Right cardiac atrium (tissue), 5 donors: ENCODE data around the gene FAM111B. TPM values are rescaled to one million over a fixed set of nuclear protein-coding genes. Genes with fewer than 3 reads are reported as not detected.
A peak's percentile ranks its signal among the peaks of the same experiment; 100 is the strongest.
"Not testable (repeated sequence)": the region's sequence is repeated elsewhere in the genome, so short reads cannot be mapped to it uniquely, and the experiment has no call there.

ENCODE experiments used
- ATAC-seq, 2 donors: fragments of 200-7000 bp; cut with Tn5 transposase; one replicate each; pipeline versions ENCODE4 v1.8.0 to v1.9.1; 2020; ENCODE audit warnings: moderate library complexity in 2 of 2, mild to moderate bottlenecking in 1 of 2
- DNase-seq, 3 donors: peaks; one replicate each; pipeline ENCODE4 v3.0.0-alpha.2; 2020
- H3K27ac ChIP-seq: one replicate; pipeline ENCODE4 v1.5.1; 2013; ENCODE audit warnings: mild to moderate bottlenecking, low read length, control low read depth, moderate library complexity
- H3K27me3 ChIP-seq: one replicate; pipeline ENCODE4 v1.6.1; 2013; ENCODE audit not compliant: control insufficient read depth, insufficient read depth
- H3K4me1 ChIP-seq: one replicate; pipeline ENCODE4 v1.6.1; 2013; ENCODE audit warnings: low read length; ENCODE audit not compliant: control insufficient read depth, insufficient read depth
- H3K4me3 ChIP-seq: one replicate; pipeline ENCODE4 v1.5.1; 2013; ENCODE audit warnings: low read length, control low read depth
- H3K9me3 ChIP-seq: one replicate; pipeline ENCODE4 v1.6.1; 2013; ENCODE audit warnings: low read length; ENCODE audit not compliant: control insufficient read depth
- WGBS: extraction: QIAGEN DNeasy Blood & Tissue Kit; methylation state at CpG from one replicate; pipeline ENCODE4 v1.1.7; 2013; 5-methylcytosine and 5-hydroxymethylcytosine counted together
- intact Hi-C, 4 donors: fragments of 100-400 bp; cut with DNase I; formaldehyde crosslinking; loops; one replicate each; pipeline versions ENCODE4 v1.11.0 to v1.14.0; 2022 to 2023
- long read RNA-seq, 4 donors: library from polyadenylated mRNA; unstranded; transcript quantifications; one replicate each; pipeline ENCODE4 v2.0.0, GENCODE V29; 2020 to 2021
- polyA plus RNA-seq: library from polyadenylated mRNA; stranded (reverse); fragments of 200-250 nt; gene quantifications from one replicate; pipeline ENCODE4 v1.2.3, GENCODE V29; 2013
- total RNA-seq, 4 donors: library from RNA; stranded (reverse); fragmentation: NEBNext Ultra II Directional; extraction: Animal tissue kit (Norgen Biotek cat#: 25700); gene quantifications; one replicate each; pipeline ENCODE4 v1.2.1, GENCODE V29; 2021
- donor health status: healthy with polysubstance abuse.
- donor health status: DM: no; HTN: yes; CAD: no.
- donor health status: DM: no; HTN: no; CAD: no.
- donor health status: DM: no; HTN: yes; CAD: no; lungs with severe emphysema.
- donor health status: DM: yes; HTN: yes; CAD: no.

FAM111B gene, protein sequence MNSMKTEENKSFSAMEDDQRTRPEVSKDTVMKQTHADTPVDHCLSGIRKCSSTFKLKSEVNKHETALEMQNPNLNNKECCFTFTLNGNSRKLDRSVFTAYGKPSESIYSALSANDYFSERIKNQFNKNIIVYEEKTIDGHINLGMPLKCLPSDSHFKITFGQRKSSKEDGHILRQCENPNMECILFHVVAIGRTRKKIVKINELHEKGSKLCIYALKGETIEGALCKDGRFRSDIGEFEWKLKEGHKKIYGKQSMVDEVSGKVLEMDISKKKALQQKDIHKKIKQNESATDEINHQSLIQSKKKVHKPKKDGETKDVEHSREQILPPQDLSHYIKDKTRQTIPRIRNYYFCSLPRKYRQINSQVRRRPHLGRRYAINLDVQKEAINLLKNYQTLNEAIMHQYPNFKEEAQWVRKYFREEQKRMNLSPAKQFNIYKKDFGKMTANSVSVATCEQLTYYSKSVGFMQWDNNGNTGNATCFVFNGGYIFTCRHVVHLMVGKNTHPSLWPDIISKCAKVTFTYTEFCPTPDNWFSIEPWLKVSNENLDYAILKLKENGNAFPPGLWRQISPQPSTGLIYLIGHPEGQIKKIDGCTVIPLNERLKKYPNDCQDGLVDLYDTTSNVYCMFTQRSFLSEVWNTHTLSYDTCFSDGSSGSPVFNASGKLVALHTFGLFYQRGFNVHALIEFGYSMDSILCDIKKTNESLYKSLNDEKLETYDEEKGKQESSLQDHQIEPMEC
- total RNA-seq: 1 to 10 TPM in 1 of 4 donors, under 1 TPM in 2, not detected in 1; 0.17 to 2.5 (median 0.91) TPM
- 0.05 TPM for polyA plus RNA-seq
- long read RNA-seq, donor 1: 0 reads
- long read RNA-seq, donor 2: 0 reads
- long read RNA-seq, donor 3: 0 reads
- long read RNA-seq, donor 4: 0 reads

DNA sequence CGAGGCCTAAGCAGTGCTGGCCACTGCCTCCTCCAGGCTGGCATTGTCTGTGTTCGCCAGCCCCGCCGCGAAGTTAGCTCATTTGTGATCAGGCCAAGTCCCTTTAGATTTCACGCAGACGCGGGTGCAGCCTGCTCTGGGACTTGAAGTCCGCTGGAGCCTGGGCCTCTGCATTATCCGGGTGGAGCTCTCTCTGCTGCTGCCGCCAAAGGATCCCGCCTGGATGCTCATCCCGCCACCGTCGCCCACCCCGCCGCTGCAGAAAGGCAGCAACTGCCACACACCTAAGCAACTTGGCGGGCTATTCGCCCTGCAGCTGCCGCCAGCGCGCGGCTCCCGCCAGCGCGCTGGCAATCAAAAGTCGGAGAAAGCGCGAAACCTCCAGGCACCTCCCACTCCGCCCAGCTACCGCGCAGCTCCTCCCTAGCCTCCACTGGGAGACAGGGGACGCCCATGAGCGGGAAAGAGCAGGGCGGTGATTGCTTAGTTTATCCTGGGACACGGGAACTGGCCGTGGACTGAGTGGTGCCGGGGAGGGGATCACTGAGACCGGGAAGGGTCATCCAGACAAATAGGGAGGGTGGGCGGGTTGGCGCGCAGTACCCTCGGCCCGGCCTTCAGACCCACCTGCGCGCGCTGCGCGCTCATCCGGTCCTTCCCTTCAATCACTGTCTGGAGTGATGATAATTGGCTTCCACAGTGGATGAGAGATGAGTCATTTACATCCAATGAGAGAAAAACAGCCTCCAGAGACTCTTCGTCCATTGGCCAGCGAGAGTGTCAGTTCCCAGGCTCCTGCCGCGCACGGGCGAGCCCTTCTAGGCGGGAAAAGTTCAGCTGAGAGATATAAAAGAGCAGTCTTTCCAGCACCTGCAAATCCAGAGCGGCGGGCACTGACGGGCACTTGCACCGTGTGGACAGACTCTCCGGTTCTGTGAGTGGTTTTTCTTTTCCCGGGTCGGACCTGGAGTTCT, at the start of gene FAM111B:
Gene FAM111B (plus strand): TSS at position 875 of the 974 bp plus-strand sequence. CDS start 2,389 bp downstream, outside the sequence.
- H3K27ac ChIP-seq: no peak within 1 kb of the TSS
- ATAC-seq (peak; percentile 96 to 99), DNase-seq (peak; percentile 84 to 91 (median 88))
- no peaks in the 10 kb centered on the region for H3K9me3 ChIP-seq
- peak within 1 kb of the TSS; percentile 76 for H3K4me3 ChIP-seq
- H3K27me3 ChIP-seq: no peaks in the 10 kb centered on the region
- intact Hi-C loops: no loop called here
- H3K4me1 ChIP-seq: no peaks in the 10 kb centered on the region
- WGBS: under 1% methylated on average over 64 of the region's 64 CpGs

DNA sequence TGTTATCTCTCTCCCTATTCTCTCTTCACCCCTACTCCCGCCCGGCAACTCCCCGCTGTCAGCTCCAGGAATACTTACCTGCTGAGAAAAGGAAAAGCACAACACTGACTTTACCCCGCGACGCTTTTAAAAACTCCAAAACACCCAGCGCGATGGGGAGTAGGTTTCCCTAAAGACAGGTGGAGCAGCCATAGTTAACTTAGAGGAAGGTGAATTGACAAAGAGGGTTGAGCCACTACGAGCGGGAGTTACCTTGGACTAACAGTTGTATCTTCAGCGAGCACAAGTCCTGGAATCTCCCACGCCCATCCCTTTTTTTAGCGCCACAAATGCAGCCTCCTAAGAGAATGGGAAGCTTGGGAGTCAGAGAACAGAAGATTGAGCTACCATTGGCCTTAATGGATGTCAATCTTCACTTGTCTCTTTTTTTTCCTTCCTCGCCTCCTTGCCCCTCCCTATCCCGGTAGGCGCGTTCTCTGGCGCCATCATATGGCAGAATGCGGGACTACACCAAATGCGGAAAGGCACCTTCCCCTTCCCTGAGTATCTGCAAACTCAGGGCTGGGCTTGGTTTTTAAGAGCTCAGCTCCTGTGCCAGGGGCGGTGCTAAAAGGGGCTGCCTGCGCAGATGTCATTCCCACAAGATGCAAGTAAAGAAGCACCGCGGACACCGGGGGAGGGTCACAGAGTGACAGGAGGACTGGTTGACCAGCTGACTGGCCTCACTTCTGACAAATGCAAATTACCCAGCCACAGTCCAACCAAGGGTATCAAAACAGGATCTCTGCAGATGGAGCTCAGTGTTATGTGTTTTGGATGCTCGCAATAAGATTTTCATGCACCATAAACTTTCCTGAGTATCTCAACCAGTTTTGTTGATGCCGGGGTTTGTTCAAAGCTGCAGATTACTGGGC, 48.7 kb upstream of the FAM111B start:
- H3K4me3 ChIP-seq, intact Hi-C loops, H3K9me3 ChIP-seq, H3K27ac ChIP-seq, H3K4me1 ChIP-seq, H3K27me3 ChIP-seq: not testable (repeated sequence)
- DNase-seq (peak; percentile 41 to 77 (median 76)), ATAC-seq (peak; percentile 78 to 93)
- WGBS: 8% methylated on average over 27 of the region's 27 CpGs

DNA sequence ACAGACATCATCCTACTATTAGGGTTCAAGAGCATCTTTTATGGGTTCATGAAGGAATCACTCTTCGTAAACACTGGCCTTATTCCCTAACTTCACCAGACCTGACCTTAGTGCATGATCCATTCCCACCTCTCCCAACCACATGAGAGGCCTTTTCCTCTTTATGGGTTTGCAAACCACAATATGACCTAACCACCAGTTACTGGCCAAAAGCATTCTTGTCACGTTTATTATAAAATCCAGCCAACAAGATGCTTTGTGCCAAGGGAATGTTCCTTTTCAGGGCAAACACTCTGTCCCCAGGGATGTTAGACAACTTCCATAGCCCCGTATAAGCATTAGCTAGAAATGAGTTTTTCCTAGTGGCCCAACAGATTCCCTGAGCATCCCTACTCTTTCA, 46.9 kb upstream of the FAM111B start:
- H3K27ac ChIP-seq, H3K27me3 ChIP-seq, H3K4me3 ChIP-seq, ATAC-seq, DNase-seq, intact Hi-C loops, H3K4me1 ChIP-seq, H3K9me3 ChIP-seq: not testable (repeated sequence)
- 51% methylated on average over 3 of the region's 3 CpGs for WGBS

- Histone ChIP-seq H3K27me3 (no peaks in the 10 kb centered on the region), H3K9me3 (no peaks in the 10 kb centered on the region), H3K4me3 (no peak overlapping the region), H3K27ac (no peak overlapping the region), H3K4me1 (no peaks in the 10 kb centered on the region)
- intact Hi-C loops: no loop called here
- WGBS: 36% methylated on average over 56 of the region's 56 CpGs
- no peak for ATAC-seq
- peak in 1 of 3 donors; percentile 55 for DNase-seq
Observed at GRCh38 chr11:59062602-59063529, 44.2 kb upstream of the FAM111B start.

DNA sequence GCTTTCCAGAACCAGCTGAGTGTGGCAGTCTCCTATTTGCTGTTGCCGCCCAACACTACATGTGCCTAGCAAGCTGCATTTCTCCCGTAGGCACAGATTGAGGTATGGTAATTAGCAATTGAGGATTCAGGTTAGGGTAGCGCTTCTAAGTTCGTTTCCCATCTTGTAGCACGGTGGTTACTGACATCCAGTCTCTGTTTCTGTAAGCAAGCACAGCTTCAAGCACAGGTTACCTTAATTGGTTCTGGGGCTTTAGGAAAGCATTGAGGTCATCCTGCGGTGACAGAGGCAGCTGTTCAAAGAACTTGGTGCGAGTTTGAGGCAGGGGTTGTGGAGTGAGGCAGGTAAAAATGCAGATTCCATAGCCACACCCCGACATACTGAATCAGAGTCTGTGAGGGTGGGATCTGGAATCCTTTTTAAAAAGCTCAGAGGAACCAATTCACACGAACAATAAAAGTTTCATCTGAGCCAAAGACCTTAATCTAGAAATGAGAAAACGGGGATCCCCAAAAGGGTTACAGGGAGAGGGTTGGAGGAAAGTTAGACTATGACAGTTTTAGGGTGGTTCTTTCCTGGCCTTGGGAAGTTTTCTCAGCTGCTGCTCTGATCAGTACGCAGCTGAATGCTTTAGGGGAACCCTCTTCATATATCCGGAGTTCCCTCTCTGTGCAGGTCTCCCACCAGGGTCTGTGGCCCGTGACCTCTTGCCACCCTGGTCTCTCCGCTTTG, 42.9 kb upstream of the FAM111B start:
- ATAC-seq, H3K4me1 ChIP-seq, intact Hi-C loops, H3K27me3 ChIP-seq, H3K9me3 ChIP-seq, H3K4me3 ChIP-seq, H3K27ac ChIP-seq, DNase-seq: not testable (repeated sequence)
- 71% methylated on average over 14 of the region's 14 CpGs for WGBS

GRCh38 chr11:59069087-59069486, 38.0 kb upstream of the FAM111B start:
- WGBS: 70% methylated on average over 1 of the region's 1 CpG
- H3K4me1 ChIP-seq: no peaks in the 10 kb centered on the region
- no peak overlapping the region for H3K4me3 ChIP-seq
- ATAC-seq (no peak), DNase-seq (no peak)
- no peaks in the 10 kb centered on the region for H3K9me3 ChIP-seq
- intact Hi-C loops: no loop called here
- H3K27ac ChIP-seq: no peak overlapping the region
- no peaks in the 10 kb centered on the region for H3K27me3 ChIP-seq

DNA sequence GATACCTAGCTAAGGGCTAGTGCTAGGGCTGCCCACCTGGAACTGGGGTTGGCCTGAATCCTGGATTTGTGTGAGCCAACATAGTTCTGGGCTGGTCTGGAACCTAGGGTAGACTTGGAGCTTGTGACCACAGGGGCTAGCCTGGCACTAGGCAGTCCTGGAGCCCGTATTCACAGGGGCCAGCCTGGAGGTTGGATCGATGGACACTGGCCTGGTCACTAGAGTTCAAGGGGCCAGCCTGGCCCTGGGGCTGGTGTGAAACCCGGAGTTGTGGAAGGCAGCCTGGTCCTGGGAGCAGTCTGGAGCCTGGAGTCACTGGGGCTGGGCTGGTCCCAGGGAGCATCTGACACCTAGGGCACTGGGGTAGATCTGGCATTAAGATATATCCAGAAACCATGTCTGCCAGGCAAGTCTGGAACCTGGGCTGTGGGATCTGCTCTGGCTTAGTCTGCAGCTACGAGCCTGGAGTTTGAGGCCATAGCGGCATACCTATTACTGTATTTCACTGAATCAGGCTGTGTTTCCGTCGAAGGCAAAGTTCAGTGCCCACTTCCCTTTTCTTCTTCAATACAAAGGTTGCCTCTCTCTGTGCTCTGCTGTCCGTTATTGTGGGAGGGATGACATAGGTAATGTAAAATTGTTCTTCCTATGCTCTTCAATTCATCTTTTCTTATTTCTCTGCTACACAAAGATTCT, 30.0 kb upstream of the FAM111B start:
- no peak overlapping the region for H3K27ac ChIP-seq
- H3K9me3 ChIP-seq: no peaks in the 10 kb centered on the region
- H3K4me3 ChIP-seq: no peak overlapping the region
- intact Hi-C loops: no loop called here
- no peaks in the 10 kb centered on the region for H3K4me1 ChIP-seq
- 78% methylated on average over 8 of the region's 8 CpGs for WGBS
- ATAC-seq (no peak), DNase-seq (no peak)
- H3K27me3 ChIP-seq: no peaks in the 10 kb centered on the region

- Histone ChIP-seq H3K9me3 (no peaks in the 10 kb centered on the region), H3K27me3 (no peaks in the 10 kb centered on the region), H3K27ac (no peak overlapping the region), H3K4me1 (no peaks in the 10 kb centered on the region), H3K4me3 (no peak overlapping the region)
- DNase-seq (no peak), ATAC-seq (no peak)
- 68% methylated on average over 2 of the region's 2 CpGs for WGBS
- intact Hi-C loops: no loop called here
Observed at GRCh38 chr11:59078435-59078834, 28.6 kb upstream of the FAM111B start.
